ENCODE results near the gene UBE2E2.

UBE2E2 gene

DNA sequence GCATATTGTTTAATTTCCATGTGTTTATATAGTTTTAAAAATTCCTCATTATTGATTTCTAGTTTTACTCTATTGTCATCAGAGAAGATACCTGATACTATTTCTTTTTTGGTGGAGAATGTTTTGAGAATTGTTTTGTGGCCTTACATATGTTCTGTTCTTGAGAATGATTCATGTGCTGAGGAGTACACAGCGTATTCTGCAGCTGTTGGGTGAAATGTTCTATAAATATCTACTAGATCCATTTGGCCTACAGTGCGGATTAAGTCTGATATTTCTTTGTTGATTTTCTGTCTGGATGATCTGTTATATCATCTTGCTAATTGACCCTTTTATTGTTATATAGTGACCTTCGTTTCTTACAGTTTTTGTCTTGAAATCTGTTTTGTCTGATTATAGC lies 109.7 kb downstream of the UBE2E2 start:
- TF ChIP-seq, protein P1, sequence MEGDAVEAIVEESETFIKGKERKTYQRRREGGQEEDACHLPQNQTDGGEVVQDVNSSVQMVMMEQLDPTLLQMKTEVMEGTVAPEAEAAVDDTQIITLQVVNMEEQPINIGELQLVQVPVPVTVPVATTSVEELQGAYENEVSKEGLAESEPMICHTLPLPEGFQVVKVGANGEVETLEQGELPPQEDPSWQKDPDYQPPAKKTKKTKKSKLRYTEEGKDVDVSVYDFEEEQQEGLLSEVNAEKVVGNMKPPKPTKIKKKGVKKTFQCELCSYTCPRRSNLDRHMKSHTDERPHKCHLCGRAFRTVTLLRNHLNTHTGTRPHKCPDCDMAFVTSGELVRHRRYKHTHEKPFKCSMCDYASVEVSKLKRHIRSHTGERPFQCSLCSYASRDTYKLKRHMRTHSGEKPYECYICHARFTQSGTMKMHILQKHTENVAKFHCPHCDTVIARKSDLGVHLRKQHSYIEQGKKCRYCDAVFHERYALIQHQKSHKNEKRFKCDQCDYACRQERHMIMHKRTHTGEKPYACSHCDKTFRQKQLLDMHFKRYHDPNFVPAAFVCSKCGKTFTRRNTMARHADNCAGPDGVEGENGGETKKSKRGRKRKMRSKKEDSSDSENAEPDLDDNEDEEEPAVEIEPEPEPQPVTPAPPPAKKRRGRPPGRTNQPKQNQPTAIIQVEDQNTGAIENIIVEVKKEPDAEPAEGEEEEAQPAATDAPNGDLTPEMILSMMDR (IDR thresholded peaks at IDR 0.05; ENCODE audit: insufficient read depth, low read depth, low read length, missing control alignments): no peak
- DNase-seq (ENCODE audit: low read depth): no peak
- no peak overlapping the region for H3K4me3 ChIP-seq (ENCODE audit: low read length)

DNA sequence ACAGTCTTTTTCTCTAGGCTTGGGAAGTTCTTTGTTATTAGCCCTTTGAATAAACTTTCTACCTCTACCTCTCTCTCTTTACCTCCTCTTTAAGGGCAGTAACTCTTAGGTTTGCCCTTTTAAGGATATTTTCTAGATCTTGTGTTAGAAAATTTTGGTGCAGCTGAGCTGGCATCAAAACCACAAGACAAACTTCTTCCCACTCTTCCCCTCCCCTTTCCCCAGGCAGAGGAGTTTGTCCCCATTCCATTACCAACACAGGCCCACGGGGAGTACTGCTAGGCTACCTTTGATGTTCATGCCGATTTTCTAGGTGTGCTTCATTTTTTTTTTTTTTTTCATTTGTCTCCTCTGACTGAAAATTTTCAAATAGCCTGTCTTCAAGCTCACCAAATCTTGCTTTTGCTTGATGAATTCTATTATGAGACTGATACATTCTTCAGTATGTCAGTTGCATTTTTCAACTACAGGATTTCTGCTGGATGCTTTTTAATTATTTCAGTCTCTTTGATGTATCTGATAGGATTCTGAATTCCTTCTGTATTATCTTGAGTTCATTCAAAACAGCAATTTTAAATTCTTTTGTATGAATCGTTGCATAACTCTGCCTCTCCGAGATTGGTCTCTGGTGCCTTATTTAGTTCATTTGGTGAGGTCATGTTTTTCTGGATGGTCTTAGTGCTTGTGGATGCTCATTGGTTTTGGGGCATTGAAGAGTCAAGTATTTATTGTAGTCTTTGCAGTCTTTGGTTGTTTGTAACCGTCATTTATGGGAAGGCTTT lies 112.0 kb downstream of the UBE2E2 start:
- no peak overlapping the region for H3K4me3 ChIP-seq (ENCODE audit: low read length)
- TF ChIP-seq, protein P1 (IDR thresholded peaks at IDR 0.05; ENCODE audit: insufficient read depth, low read depth, low read length, missing control alignments): no peak
- no peak for DNase-seq (ENCODE audit: low read depth)

DNA sequence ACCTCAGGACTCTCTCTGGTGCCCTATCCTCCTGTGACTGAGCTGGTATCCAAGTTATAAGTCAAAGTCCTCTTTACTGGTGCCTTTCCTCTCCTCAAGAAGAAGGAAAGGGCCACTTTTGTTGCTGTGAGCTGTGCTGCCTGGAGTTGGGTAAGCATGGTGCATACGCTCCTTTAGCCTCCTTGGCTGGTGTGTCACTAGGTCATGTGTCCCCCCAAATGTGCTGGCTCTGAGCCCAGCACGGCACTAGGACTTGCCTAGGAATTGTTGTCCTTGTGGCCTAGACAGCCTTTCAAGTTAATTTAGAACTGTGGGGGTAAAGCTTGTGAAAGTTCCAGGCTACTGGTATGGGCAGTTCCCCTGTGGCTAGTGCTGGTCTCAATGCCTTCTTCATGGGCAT lies 113.8 kb downstream of the UBE2E2 start:
- TF ChIP-seq, protein P1 (IDR thresholded peaks at IDR 0.05; ENCODE audit: insufficient read depth, low read depth, low read length, missing control alignments): no peak
- DNase-seq (ENCODE audit: low read depth): no peak
- no peak overlapping the region for H3K4me3 ChIP-seq (ENCODE audit: low read length)

DNA sequence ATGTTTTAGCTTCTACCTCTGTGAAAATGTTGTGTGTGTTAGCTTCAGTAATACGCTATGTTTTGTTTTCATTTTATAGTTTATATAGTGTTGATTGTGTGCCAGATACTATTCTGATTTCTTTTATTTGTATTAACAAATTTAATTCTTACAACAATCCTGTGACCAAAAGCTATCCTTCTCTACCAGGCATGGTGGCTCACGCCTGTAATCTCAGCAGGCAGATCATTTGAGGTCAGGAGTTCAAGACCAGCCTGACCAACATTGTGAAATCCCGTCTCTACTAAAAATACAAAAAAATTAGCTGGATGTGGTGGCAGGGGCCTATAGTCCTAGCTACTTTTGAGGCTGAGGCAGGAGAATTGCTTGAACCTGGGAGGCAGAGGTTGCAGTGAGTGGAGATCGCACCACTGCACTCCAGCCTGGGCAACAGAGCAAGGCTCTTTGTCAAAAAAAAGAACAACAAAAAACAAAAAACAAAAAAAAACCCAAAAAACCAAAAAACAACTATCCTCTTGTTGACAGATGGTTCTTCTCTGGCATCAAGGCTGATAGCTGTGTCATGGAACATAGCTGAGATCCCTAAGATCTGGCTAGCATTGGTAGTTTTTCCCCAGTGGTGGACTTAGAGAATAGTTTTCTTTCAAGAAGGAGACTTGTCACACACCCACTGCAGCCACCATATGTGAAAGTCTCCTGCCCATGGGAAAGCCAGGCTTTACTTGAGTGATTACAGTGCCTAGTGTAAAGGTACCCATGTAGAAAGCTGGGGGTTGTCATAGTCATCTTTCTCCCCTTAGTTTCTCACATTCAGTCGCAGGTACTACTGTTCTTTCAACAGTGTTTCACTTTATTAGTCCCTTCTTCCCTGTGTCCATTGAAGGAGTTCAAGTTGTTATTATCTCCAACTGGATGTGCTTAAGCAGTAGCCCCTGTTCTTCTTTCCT lies 116.5 kb downstream of the UBE2E2 start:
- TF ChIP-seq, protein P1 (IDR thresholded peaks at IDR 0.05; ENCODE audit: insufficient read depth, low read depth, low read length, missing control alignments): no peak
- H3K4me3 ChIP-seq (ENCODE audit: low read length): no peak overlapping the region
- no peak for DNase-seq (ENCODE audit: low read depth)

DNA sequence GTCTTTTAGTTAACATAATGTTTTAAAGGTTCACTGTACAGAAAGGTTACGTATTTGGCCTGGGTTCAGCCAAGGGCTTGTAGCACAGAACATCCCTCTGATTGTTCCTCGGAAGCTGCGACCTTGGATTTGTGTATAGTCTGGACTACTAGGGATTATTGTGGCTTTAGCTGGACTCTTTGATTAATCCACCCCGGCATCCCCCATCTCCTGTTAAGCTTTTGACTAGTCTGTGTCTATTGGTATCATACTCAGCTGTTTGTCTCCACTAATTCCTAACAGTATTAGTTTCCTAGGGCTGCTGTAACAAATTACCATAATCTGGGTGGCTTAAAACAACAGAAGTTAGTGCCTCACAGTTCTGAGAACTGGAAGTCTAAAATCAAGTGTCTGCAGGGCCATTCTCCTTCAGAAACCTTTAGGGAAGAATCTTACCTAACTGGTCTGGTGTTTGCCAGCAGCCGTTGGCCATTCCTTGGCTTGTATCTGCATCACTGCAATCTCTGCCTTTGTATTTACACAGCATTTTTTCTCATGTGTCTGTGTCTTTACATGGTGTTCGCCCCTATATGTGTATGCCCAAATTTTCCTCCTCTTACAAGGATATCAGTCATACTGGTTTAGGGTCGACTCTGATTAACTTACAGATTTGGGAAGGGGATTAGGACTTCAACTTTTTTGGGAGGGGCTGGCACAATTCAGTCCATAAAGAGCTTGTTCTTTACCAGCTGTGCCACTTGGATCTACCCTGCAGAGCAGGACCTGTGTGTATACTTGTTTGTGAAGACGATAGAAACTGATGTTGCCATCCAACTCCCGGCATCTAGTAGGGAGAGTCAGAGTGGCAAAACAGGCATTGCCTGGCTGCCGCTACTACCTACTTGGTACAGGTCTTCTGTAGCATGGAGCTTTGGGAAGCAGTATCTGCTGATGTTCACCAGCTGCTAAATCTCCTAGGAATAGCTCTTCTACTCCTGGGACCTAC lies 117.8 kb downstream of the UBE2E2 start:
- TF ChIP-seq, protein P1 (IDR thresholded peaks at IDR 0.05; ENCODE audit: insufficient read depth, low read depth, low read length, missing control alignments): no peak

DNA sequence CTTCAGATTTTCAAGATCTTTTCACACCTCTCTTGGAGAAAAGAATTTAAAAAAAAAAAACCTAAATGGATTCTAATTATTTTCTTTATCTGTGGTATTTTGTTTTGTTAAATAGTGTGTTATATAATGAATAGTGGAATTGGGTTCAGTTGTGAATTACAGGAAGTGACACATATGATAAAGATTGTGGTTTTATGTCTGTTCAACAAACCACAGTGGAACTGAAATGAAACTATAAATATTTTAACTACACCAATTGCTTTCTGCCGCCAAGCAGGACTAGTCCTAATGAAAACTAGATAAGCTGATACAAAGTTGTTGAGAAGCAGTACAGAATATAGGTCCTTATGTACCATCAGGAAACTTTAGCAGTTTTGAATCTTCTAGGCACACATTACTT lies 121.6 kb downstream of the UBE2E2 start:
- no peak overlapping the region for H3K4me3 ChIP-seq (ENCODE audit: low read length)
- peak; percentile 27 for DNase-seq (ENCODE audit: low read depth)
- TF ChIP-seq, protein P1 (IDR thresholded peaks at IDR 0.05; ENCODE audit: insufficient read depth, low read depth, low read length, missing control alignments): no peak

More for the DNA sequence above, 117.8 kb downstream of the UBE2E2 start:
- H3K4me3 ChIP-seq (ENCODE audit: low read length): no peak overlapping the region
- peak; percentile 30 for DNase-seq (ENCODE audit: low read depth)
